Activated CD8-positive, alpha-beta memory T cell treated with anti-CD3 and anti-CD28 coated beads for 24 hours (primary cell): ENCODE data around the gene KIAA1755.

Experiments
- DNase-seq: peaks from one replicate; pipeline ENCODE4 v3.0.0-alpha.2; 2020

KIAA1755 gene, protein sequence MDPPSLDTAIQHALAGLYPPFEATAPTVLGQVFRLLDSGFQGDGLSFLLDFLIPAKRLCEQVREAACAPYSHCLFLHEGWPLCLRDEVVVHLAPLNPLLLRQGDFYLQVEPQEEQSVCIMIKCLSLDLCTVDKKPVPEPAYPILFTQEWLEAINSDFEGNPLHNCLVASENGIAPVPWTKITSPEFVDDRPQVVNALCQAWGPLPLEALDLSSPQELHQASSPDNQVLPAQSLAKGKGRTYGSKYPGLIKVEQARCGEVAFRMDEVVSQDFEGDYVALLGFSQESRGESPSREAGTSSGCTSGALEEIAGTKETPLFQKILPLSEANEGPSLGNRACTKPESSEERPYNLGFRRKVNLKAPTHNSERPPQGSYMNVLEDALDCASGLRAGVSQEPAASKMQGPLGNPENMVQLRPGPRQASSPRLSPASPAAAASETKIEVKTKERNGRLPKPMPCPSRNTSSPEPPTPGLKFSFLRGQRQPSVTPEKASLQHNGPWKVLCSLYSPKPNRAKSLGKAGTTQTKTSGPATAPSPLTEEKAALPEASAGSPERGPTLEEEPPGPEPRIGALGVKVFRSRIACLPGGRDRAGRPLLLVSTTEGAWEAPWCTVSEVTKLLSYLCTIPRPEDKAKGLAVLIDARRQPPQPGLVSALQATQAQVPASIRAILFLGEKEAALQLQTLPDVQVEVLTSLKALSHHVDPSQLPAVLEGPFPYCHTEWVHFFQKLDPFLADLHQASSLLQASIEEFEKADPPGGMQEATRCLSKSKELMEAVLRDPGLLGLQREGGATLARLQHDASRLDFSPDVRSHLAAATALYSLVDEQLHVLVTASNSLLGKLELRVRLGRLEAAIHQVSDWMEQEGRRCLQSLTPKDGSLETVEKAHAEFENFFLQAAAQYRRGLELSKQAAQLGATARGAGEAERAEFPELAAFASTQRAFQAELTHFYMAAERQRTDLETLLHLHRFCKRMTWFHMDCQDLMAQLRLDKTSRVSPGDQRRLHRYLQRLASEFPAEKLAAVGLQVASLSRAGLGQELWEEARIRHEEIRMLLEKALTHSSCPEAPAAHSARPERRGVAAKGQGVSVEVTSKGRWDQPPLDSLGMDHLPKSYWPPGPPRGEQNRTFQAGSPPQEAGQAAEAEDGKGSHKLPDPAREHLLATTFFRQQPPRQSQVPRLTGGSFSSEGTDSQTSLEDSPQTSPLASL

DNA sequence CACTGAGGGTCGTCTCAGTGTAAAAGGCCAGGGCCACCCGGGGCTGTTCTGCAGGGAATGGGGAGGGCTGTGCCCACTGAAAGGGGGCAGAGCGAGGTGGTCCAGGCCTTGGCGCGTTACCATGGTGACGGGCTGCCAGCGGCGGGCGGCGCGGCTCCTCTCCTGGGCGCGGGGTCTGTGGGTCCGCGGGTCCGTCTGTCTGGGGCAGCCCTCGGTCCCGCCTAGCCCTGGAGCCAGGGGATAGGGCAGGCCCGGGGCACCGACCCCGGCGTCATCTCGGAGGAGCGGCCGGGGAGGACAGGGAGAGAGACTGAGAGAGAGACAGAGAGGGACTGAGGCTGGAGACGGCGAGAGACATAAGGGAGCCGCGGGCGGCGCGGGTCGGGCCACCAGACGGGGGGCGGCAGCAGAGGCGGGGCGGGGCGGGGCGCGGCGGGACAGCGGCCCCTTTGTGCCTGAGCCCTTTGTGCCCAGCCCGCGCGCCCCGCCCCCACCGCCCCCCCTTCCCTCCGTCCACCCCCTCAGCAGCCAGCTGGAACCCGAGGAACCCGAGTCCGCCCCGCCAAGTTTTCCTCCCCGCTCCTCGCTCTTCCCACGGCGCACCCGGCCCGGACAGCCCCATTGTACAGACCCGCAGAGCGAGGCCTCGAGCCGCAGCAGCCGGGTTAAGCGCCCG lies at the start of gene KIAA1755:
TSS of gene KIAA1755 (minus strand) at position 358 of the 676 bp plus-strand sequence. CDS start at position 123, 235 bp downstream.
- DNase-seq, result no peak

DNA sequence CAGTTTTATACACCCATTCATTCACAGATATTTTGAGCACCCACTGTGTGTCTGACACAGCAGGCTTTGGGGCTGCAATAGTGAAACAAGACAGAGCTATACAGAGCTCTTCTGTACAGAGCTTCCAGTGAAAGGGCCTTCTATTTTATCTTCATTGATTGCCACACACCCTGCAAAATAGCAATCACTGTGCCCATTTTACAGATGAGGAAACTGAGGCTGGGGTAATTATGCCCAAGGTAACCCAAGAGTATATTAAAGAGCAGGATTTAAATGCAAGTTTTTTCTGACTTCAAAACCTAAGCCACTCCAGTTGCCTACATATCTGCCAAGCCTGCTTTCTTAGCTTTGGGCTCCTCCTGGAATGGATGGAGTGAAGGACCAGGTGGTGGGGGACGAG lies 47.9 kb upstream of the KIAA1755 start:
- DNase-seq, result no peak

- no peak for DNase-seq
Measured at GRCh38 chr20:38308047-38308438, 47.5 kb upstream of the KIAA1755 start.

DNA sequence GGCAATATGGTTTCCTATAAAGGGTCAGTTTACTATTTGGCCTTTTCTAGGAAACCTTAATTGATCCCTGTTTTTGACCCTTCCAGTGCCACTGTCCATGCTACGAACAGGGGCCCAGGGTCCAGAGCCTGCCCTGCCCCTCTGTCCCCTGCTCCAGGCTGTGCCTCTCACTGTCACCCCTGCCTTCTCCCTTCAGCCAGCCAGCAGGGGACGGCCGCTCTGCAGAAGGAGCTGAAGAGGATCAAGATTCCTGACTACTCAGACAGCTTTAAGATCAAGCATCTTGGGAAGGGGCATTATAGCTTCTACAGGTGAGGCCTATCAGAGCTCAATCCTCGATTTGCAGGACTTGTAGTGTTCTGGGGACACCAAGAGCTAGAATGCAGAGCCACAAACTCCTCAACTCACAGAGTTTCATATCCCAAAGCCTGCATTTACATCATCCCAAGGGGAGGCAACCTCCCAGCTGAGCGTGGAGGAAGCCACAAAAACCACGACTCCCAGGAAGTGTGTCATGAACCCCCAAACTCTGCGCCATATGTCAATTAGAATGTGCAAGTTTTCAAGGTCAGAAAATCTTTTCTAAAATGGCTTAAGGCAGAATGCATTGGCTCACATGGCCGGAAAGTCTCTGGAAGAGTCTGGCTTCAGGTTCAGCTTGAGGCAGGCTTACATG lies 47.0 kb upstream of the KIAA1755 start:
- no peak for DNase-seq

- no peak for DNase-seq
Measured at GRCh38 chr20:38306379-38306778, 45.8 kb upstream of the KIAA1755 start.

DNA sequence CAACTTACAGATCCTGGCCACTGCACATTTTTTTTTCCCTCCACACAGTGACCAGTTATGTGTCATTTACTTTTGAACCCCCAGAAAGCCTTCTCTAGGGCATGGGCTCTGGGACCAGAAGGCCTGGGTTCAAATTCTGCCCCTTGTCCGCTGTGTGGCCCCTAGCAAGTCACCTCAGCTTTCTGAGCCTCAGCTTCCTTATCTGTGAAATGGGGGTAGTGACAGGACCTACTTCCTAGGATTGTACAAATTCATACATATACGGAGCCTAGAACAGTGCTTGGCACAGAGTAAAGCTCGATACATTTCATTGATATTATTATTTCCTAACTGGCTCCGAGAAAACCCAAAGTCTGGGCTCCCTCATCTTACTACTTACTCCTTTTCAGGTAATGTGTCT lies 45.0 kb upstream of the KIAA1755 start:
- no peak for DNase-seq

GRCh38 chr20:38304845-38305447 lies 44.4 kb upstream of the KIAA1755 start:
- DNase-seq, result no peak

- DNase-seq, result no peak
Measured at GRCh38 chr20:38303908-38304379, 43.4 kb upstream of the KIAA1755 start, which contains the start of gene BPI. Gene BPI (plus strand): TSS chr20:38304156. CDS start chr20:38304224, 68 bp downstream.

DNA sequence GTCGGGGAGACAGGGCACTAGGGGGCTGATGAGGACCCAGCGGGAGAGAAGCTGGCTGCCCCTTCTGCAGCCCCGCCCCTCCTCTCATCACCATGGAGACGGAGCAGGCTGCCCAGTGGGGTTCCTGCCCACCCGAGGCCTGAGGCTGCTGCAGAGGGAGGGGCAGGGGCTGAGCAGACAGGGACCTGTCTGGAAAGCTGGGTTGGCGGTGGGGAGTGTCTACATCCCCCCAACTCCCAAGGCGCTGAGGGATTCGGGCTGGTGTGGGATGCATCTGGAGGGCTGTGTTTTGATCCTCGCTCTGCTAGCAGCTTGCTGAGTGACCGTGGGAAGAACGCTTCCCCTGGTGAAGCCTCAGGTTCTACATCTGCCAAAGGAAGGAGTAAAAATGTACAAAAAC lies 42.3 kb upstream of the KIAA1755 start:
- no peak for DNase-seq

- DNase-seq, result no peak
Measured at GRCh38 chr20:38301309-38301708, 40.8 kb upstream of the KIAA1755 start.

GRCh38 chr20:38300438-38300837 lies 39.9 kb upstream of the KIAA1755 start:
- no peak for DNase-seq

DNA sequence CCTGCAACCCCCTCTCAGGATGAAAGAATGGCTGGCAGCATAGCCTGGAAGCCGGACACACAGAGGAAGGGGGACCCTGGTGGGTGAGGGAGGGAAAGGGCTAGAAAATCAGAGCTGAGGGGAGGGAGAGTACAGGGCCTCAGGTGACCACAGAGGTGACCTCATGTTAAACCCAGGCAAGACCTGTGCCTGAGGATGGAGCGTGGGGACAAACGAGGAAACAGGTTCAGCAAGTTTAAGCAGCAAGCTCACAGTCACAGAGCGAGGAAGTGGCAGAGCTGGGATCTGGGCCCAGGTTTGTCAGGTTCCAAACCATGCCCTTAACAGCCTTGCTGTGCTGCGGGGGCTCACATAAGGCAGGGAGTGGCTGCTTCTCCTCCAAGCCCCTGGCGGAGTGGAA lies 39.4 kb upstream of the KIAA1755 start:
- no peak for DNase-seq

- DNase-seq, result no peak
Measured at GRCh38 chr20:38298768-38299288, 38.3 kb upstream of the KIAA1755 start.

- DNase-seq, result no peak
Measured at GRCh38 chr20:38297916-38298674, 37.6 kb upstream of the KIAA1755 start.

- no peak for DNase-seq
Measured at GRCh38 chr20:38296433-38296832, 35.9 kb upstream of the KIAA1755 start.

- DNase-seq, result no peak
Measured at GRCh38 chr20:38295811-38296210, 35.3 kb upstream of the KIAA1755 start.

DNA sequence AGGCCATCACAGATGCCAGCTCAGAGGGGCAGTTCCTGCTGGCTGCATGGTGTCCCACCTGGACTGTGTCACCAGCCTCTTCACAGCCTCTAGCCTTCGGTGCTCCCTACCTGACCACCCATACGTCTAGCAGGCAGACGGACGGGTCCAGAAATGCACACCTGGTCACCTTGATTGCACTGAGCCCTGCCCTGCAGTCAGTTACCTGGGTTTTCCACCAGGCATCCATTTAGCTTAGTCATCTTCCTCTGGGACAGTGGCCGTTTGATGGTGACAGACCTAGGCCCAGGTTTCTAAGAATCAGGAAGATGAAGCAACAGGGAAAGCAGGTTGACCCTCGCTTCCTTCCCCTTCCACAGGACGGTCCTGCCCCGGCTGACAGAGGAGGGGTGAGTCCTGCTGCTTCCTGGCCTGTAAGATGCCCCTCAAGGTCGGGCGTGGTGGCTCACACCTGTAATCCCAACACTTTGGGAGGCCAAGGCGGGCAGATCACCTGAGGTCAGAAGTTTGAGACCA lies 33.6 kb upstream of the KIAA1755 start:
- DNase-seq, result no peak

GRCh38 chr20:38293491-38294065 lies 33.0 kb upstream of the KIAA1755 start:
- DNase-seq, result no peak

DNA sequence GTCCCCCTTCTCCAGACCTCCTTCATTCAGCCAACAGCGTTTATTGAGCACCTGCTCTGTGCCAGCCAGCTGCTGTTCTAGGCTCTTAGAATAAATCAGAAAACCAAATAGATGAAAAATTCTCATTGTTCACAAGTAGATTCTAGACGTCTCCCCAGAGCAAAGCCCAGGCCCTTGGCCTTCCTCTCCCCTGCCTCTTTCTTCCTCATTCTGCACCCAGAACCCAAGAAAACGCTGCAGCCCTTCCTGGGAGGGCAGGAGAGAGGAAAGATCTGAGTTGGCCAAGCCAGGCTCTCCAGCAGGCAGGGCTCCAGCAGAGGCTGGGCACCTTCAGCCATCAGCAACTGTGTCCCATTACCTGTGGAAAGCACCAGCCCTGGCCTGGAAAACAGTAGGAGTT lies 31.4 kb upstream of the KIAA1755 start:
- DNase-seq, result no peak
